GM13976 (cell line): ENCODE data around the gene TSHZ2.

ENCODE experiments used
- DNase-seq: peaks from one replicate; pipeline ENCODE4 v3.0.0; 2012; ENCODE audit warnings: low spot score
- CTCF ChIP-seq: IDR thresholded peaks from 2 replicates; pipeline ENCODE4 v1.5.1; 2012; ENCODE audit warnings: borderline replicate concordance, mild to moderate bottlenecking; ENCODE audit not compliant: insufficient read depth; ENCODE audit errors: extremely low read depth, missing control alignments, control extremely low read depth
- in situ Hi-C: fragments of 300-500 bp; cut with MboI; formaldehyde crosslinking; loops from one replicate; pipeline ENCODE4 v1.12.0; 2022; ENCODE audit warnings: low sequenced_read_pairs, mixed read lengths, inconsistent platforms; ENCODE audit not compliant: unreplicated experiment

The TSHZ2 gene

GRCh38 chr20:53133628-53134027 lies 161.5 kb downstream of the TSHZ2 start:
- DNase-seq, result no peak
- TF ChIP-seq CTCF, result no peak
- in situ Hi-C loops, result no loop called here

- in situ Hi-C loops, result no loop called here
- TF ChIP-seq CTCF, result no peak
- no peak for DNase-seq
These were observed 164.3 kb downstream of the TSHZ2 start for GRCh38 chr20:53136473-53136872.

DNA sequence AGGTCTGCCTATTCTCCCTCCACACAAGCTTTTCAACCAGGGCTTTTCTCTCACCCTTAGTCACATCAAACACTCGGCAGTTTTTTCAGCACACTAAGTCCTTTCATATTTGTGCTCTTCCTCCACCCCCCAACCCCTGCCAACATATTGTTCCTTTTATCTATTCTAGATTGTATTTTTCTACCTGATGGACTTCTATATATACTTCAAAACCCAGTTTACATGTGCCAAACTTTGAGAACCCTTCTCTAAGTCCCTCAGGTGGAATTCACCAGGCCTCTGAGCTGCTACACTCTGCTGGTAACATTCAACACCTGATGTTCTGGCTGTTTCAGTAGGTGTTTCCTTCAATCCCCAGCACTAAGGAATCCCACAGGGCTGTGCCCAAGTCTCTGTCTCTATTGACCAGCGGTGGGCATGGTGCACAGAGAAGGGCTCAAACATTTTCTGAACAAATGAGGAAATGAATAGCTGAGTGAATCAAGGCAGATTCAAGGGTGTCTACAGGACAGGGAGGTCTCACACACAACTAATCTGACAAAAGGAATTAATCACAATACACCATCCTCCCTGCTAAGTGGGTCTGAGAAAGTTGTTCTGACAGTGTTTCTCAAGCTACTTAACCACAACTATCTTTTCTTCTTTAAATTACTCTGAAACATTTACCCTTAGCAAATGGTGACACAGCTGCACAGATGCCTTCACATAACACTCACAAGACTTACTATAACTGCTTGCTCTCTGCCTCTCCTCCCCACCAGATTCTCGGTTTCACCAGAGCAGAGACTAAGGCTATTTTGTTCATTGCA lies 166.5 kb downstream of the TSHZ2 start:
- in situ Hi-C loops, result no loop called here
- DNase-seq, result peak; percentile 18
- TF ChIP-seq CTCF, result no peak

DNA sequence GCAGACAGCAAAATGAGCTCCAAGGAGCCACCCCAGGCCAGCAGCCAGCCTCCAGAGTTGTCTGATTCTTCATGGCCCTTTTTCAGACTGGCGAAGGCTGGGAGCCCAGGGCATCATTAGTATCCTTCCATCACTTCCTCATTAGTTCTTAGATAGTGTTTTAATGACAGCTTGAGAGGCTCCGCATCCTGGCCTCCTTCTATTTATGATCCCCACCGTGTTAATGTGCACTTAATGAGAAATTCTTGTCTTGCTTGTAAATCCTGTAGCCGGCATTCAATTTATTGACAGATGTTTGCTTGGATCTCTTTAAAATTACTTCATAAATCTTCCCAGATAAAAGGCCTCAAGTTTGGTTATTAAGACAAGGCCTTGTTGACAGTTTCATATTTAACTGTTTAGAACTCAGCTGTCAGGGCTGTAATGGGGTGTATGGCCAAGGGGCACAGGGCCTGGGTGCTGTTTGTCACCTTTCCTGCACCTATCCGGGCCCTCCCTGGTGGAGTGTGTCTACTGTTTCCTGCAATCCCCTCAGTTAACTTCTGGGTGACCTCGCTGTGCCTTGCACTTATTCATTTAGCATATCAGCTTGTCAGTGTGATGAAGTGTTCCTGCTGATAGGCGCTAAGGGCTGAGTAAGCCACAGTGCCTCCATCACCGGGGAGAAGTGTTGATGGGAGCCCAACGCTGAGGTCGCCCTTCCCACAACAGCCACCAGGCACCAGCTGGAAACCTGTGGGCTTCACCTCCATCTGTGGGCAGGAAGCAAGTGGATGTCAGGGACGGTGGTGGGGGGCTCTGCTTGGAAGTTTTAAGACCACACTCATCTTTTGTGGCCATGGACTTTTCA lies 169.3 kb downstream of the TSHZ2 start:
- no peak for TF ChIP-seq CTCF
- in situ Hi-C loops, result no loop called here
- no peak for DNase-seq

DNA sequence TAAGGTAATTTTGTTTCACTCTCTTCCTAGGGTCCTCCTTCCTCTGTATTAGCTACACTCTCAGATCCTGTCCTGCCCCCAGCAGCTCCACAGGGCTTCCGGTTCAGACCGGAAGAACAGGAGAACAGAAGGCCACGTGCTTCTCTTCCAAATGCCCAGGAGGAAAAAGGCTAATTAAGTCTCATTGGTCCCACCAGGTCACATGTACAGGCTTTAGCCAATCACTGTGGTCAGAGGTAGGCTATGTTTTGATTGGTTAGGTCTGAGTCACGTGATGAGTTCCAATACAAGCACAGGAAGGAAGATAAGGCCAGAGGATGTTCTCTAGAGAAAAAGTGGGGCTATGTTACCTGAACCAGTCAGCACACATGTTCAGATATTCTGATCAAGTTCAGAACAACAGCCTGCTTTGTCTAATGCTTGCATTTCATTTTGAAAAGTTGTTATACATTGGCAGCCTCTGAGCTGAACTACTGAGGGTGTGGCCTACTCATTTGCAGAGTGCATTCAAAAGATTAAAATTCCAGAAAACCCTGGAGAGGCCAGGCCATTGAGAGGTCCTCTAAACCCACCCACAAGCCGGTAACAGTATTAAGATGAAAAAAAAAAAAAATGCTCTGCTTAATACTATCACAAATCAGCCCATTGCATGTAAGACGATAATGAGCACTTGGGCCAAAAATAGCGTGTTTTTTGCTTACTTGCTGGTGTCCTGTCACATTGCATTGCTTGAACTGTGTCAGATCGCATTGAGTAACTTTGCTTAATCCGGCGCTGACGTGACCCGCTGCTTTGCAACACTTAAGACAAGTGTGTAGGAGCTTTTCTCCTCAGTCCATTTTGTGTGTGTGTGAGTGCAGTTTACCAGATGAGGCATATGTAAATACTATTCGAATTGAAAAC lies 170.3 kb downstream of the TSHZ2 start:
- no peak for DNase-seq
- TF ChIP-seq CTCF, result no peak
- in situ Hi-C loops, result no loop called here
